HG02623 (cell line): Measurements from ENCODE around the gene CHCHD4.
A peak's percentile ranks its signal among the peaks of the same experiment; 100 is the strongest.

ENCODE experiments used
- ATAC-seq: cut with Tn5 transposase; IDR thresholded peaks from one replicate; pipeline ENCODE4 v1.9.1; 2021; ENCODE audit warnings: moderate library complexity; ENCODE audit not compliant: unreplicated experiment

The CHCHD4 gene

DNA sequence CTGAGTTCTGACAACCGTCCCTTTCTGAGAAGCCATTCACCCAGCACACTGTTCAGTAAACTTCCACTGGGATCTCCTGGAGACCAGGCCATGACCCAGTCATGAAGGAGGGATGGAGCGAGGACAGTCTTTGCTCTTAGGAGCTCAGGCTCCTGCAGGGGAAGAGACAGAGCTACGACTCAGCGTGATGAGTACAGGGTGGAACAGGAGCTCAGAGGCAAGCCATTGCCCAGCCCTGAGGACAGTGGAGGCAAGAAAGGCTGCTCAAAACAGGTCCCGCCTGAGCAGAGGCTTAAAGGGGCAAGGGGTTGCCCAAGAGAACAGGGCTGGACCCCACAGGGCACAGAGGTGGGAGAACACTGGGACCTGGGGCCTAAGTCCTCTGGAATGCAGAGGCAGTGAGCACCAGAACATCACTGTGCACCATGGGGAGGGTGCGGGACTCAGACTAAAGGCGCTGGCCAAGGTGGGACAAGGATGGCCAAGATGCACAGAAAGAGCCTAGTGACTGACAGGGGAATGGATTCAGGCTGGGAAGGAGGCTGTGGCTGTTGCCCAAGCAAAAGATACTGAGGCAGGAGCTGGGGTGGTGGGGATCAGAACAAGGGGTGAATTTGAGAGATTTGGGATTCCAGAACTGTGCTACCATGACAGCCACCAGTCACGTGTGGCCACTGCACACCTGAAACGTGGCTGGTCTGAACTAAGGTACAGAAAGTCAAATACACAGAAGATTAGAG lies 26.0 kb upstream of the CHCHD4 start:
- ATAC-seq, result no peak

- no peak for ATAC-seq
These were observed 25.4 kb upstream of the CHCHD4 start for GRCh38 chr3:14150078-14150477.

- ATAC-seq, result no peak
These were observed 23.6 kb upstream of the CHCHD4 start for GRCh38 chr3:14148041-14148985.

GRCh38 chr3:14147617-14148016 lies 22.9 kb upstream of the CHCHD4 start:
- ATAC-seq, result no peak

DNA sequence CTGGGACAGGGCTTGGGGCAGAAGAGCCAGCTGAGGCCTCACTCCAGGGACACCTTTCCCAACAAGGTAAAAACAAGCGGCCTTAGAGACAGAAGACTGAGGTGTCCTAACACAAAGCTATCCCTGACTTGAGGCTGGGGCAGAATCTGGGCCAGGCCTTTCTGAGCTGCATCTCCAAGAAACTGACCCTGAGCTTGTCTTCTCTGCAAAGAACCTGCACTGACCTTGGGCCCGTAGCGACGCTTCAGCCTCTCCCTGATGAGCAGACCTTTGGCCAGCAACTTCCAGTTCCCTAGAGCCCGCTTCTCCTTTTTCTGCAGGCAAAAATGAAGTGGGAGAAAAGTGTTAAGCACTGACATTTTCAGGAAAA lies 22.4 kb upstream of the CHCHD4 start:
- ATAC-seq, result no peak

- no peak for ATAC-seq
These were observed 21.9 kb upstream of the CHCHD4 start for GRCh38 chr3:14146381-14147065.

DNA sequence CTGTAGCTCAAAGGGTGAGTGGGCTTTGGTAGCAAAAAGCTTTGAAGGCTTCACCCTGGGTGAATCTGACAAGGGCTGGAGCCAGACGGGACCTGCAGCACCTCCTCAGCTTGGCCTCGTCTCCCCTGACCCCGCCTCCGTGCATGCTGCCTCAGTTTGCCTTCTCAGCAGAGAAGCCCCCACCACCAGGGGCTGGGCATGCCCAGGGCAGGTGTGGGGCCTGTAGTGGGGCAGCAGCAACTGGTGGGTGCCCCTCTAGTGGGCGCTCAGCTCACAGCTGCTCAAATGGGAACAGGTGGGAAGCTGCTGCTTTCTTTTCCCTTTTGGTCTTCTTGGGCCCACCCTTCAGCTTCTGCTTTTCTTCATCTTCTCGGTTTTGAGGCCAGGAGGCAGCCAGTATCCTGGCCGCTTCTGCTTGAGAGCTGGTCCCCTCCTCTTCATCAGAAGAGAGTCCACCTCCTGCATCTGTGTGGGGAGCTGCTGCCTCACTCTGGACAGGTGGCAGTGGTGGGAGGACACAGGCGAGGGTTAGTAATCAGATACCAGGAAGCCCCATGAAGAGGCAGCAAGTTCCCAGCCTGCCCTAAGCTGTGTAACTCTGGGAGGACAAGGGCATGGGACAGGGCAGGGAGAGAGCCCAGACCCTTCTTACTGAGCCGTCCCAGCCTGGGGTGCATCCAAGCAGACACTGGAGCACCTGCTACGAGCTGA lies 21.2 kb upstream of the CHCHD4 start:
- no peak for ATAC-seq

GRCh38 chr3:14145236-14145635 lies 20.6 kb upstream of the CHCHD4 start:
- ATAC-seq, result no peak

GRCh38 chr3:14144423-14145075 lies 19.9 kb upstream of the CHCHD4 start:
- peak; percentile 93 for ATAC-seq

DNA sequence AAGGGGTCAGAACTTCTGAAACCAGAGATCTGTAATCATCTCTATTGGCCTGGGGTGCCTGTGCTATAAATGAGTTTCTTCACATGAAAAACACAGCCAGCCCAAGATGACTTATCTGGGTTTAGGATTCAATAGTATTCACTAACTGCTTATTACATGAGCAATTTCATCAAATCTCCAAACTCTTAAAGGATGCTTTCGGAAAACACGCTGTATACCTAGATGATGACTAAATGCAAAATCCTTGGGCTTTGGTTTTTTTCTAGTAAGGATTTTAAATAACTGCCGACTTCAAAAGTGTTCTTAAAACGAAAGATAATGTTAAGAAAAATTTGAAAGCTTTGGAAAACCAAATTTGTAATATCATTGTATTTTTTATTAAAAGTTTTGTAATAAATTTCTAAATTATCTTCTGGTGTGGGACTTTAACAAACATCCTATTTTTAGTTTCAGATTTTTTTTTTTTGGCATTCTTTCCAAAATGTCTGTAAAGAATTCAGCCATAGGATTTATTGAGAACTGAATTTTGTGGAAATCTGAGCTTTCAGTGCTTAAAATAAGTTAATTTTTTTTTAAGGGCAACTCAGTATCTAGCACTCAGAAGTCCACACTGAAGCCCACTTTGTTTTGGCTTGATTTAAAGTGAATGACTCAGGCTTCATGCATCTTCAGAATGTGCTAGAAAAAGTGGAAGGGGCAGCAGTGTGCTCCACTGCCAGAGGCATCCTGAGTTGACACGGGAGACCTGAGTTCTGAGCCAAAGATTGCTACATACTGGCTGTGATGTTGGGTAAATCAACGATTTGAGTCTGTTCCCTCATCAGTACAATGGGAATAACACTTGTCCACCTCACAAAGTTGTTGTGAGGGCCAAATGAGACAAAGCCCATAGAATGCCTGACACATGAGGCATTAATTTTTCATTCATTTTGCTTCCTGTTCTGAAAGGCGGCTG lies 18.9 kb upstream of the CHCHD4 start:
- ATAC-seq, result no peak

- ATAC-seq, result no peak
These were observed 18.0 kb upstream of the CHCHD4 start for GRCh38 chr3:14142567-14143270.

GRCh38 chr3:14141602-14142341 lies 17.1 kb upstream of the CHCHD4 start:
- ATAC-seq, result no peak

DNA sequence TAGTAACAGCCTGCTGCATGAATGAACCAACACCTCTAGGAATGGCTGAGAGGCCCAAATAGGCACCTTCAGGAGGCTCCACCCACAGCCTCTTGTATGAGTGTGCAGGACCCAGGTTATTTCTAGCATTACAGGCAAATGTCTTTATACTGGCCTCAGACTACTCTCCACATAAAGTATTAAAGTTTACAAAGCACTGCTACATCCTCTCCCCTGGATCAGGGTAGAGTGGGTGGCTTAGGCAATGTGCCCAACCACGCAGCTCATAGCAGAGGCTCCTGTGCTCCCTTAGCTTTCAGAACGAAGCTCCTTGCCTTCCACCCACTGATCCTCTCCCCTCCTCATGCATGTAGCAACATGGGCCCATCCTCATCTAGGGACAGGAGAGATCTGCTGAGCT lies 16.5 kb upstream of the CHCHD4 start:
- no peak for ATAC-seq

DNA sequence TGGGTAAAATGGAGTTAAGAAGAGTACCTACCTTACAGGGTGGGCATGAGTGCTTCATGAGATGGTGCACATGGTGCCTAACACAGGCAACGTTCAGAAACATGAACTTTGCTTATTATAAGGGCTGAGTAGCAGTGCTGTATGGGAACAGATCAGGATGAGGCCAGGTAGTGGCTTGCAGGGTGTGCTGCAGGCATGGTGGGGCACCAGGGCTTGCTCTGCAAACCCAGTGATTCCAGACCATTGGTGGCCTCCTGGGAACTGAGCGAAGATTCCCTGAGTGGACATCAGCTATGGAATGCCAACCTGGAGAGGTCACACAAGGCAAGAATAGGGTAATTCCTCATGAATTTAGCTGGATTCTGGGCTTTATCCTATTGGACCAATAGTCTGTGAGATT lies 16.0 kb upstream of the CHCHD4 start:
- ATAC-seq, result no peak

DNA sequence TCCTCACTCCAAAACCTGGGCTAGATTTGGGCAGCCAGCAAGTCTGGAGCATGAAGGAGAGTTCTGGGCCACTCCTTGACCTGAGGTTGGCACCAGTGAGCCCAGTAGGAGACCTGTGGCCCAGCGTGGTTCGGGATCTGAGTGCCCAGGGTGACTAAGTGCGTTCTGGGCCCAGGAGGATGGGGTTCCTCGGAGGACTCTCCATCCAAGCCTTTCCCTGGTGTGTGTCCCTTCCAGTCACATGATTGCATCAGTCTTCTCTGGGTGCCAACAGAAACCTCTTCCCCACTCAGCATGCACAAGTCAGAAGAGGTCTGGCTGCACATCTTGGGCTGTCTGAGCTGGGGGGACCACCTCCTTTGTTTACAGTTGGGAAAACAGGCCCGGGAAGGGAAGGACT lies 15.1 kb upstream of the CHCHD4 start:
- no peak for ATAC-seq

DNA sequence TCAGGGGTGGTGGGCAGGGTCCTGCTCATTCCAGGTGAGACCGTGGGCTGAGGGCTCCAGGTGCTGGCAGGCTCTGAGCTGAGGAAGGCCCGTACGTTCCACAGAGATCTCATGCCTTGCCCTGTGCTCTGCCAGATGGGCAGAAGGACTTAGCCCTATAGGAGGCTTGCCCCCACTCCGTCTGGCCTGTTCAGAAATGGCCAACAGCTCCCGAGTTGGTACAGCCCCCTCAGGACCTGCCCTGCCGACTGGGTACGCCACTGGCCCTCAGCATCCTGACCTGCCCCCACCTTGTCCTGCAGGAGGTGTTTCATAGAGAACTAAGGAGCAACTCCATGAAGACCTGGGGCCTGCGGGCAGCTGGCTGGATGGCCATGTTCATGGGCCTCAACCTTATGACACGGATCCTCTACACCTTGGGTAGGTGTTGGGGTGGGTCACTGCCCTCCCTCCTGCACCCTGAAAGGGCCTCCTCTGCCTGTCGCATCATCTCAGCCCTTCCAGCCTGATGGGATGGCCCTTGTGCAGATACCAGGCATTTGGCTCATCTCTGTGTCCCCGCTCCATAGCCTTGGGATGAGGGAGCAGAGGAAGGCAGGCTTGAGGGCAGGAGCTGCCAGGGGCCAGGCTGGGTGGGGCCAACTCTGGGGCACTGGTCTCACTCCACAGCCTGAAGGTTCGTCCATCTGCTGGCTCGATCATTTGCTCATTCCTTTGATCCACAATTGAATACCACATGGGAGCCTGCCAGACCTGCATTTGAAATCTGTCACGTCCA lies 14.4 kb upstream of the CHCHD4 start:
- ATAC-seq, result no peak
